GM19395 (cell line): Measurements from ENCODE around the gene ZCCHC14.

Experiments used
- ATAC-seq: cut with Tn5 transposase; IDR thresholded peaks from one replicate; pipeline ENCODE4 v1.9.1; 2021; ENCODE audit warnings: mild to moderate bottlenecking, moderate library complexity; ENCODE audit not compliant: unreplicated experiment

Gene ZCCHC14

GRCh38 chr16:87436225-87437172 lies 56.3 kb downstream of the ZCCHC14 start:
- ATAC-seq, result no peak

GRCh38 chr16:87435372-87436224 lies 57.2 kb downstream of the ZCCHC14 start:
- no peak for ATAC-seq

- no peak for ATAC-seq
Measured at GRCh38 chr16:87434146-87434667, 58.6 kb downstream of the ZCCHC14 start.

- no peak for ATAC-seq
Measured at GRCh38 chr16:87432330-87432915, 60.4 kb downstream of the ZCCHC14 start.

- ATAC-seq, result no peak
Measured at GRCh38 chr16:87431926-87432325, 60.9 kb downstream of the ZCCHC14 start.

- ATAC-seq, result no peak
Measured at GRCh38 chr16:87426423-87427215, 66.2 kb downstream of the ZCCHC14 start.

GRCh38 chr16:87425941-87426340 lies 66.9 kb downstream of the ZCCHC14 start:
- no peak for ATAC-seq

- no peak for ATAC-seq
Measured at GRCh38 chr16:87424266-87424665, 68.6 kb downstream of the ZCCHC14 start.

GRCh38 chr16:87423429-87423828 lies 69.4 kb downstream of the ZCCHC14 start:
- no peak for ATAC-seq

- no peak for ATAC-seq
Measured at GRCh38 chr16:87422106-87422505, 70.7 kb downstream of the ZCCHC14 start.

- ATAC-seq, result no peak
Measured at GRCh38 chr16:87421003-87421912, 71.6 kb downstream of the ZCCHC14 start.

- no peak for ATAC-seq
Measured at GRCh38 chr16:87420026-87421002, 72.5 kb downstream of the ZCCHC14 start.

- no peak for ATAC-seq
Measured at GRCh38 chr16:87418644-87419043, 74.2 kb downstream of the ZCCHC14 start.

GRCh38 chr16:87418216-87418615 lies 74.6 kb downstream of the ZCCHC14 start:
- ATAC-seq, result no peak

- no peak for ATAC-seq
Measured at GRCh38 chr16:87417528-87417910, 75.3 kb downstream of the ZCCHC14 start.

- no peak for ATAC-seq
Measured at GRCh38 chr16:87416826-87417527, 75.8 kb downstream of the ZCCHC14 start.

GRCh38 chr16:87415441-87415840 lies 77.4 kb downstream of the ZCCHC14 start:
- ATAC-seq, result no peak
